ENCODE data around the gene RREB1.

RREB1 gene

GRCh38 chr6:7125290-7125689, 17.5 kb downstream of the RREB1 start:
- DNase-seq (ENCODE audit: low read depth) = no peak

- DNase-seq (ENCODE audit: low read depth) = no peak
These were observed 19.0 kb downstream of the RREB1 start for GRCh38 chr6:7126754-7127153.

- no peak for DNase-seq (ENCODE audit: low read depth)
These were observed 19.9 kb downstream of the RREB1 start for GRCh38 chr6:7127680-7128079.

GRCh38 chr6:7129360-7129759, 21.6 kb downstream of the RREB1 start:
- DNase-seq (ENCODE audit: low read depth) = no peak

- DNase-seq (ENCODE audit: low read depth) = no peak
These were observed 22.2 kb downstream of the RREB1 start for GRCh38 chr6:7129784-7130569.

GRCh38 chr6:7131390-7131789, 23.6 kb downstream of the RREB1 start:
- no peak for DNase-seq (ENCODE audit: low read depth)

GRCh38 chr6:7132398-7133035, 24.8 kb downstream of the RREB1 start:
- DNase-seq (ENCODE audit: low read depth) = no peak

GRCh38 chr6:7134999-7135745, 27.4 kb downstream of the RREB1 start:
- DNase-seq (ENCODE audit: low read depth) = no peak

GRCh38 chr6:7135755-7136154, 28.0 kb downstream of the RREB1 start:
- no peak for DNase-seq (ENCODE audit: low read depth)

- no peak for DNase-seq (ENCODE audit: low read depth)
These were observed 29.1 kb downstream of the RREB1 start for GRCh38 chr6:7136859-7137334.

- DNase-seq (ENCODE audit: low read depth) = peak; percentile 64
These were observed 29.7 kb downstream of the RREB1 start for GRCh38 chr6:7137335-7138045.

- DNase-seq (ENCODE audit: low read depth) = no peak
These were observed 30.3 kb downstream of the RREB1 start for GRCh38 chr6:7138046-7138531.

- no peak for DNase-seq (ENCODE audit: low read depth)
These were observed 31.2 kb downstream of the RREB1 start for GRCh38 chr6:7138921-7139358.

GRCh38 chr6:7139835-7140470, 32.2 kb downstream of the RREB1 start:
- DNase-seq (ENCODE audit: low read depth) = no peak

- no peak for DNase-seq (ENCODE audit: low read depth)
These were observed 33.0 kb downstream of the RREB1 start for GRCh38 chr6:7140631-7141378.

- no peak for DNase-seq (ENCODE audit: low read depth)
These were observed 34.6 kb downstream of the RREB1 start for GRCh38 chr6:7142228-7142801.

- DNase-seq (ENCODE audit: low read depth) = no peak
These were observed 35.2 kb downstream of the RREB1 start for GRCh38 chr6:7142918-7143475.

- DNase-seq (ENCODE audit: low read depth) = no peak
These were observed 35.8 kb downstream of the RREB1 start for GRCh38 chr6:7143476-7143974.

- DNase-seq (ENCODE audit: low read depth) = no peak
These were observed 37.3 kb downstream of the RREB1 start for GRCh38 chr6:7144872-7145584.

Measured in HS-5 (cell line).